ENCODE data around the gene PSMD5.

GRCh38 chr9:120852240-120853010 is 9.7 kb upstream of the PSMD5 start:
- TF ChIP-seq EP300 (IDR thresholded peaks at IDR 0.05; ENCODE audit: borderline replicate concordance in 1 of 2, control insufficient read depth in 1 of 2, low read depth in 2 of 2, low read length in 2 of 2) (no peak), RAD21 (IDR thresholded peaks at IDR 0.05; ENCODE audit: insufficient read depth, low read depth, low read length) (no peak), CHD4 (IDR thresholded peaks at IDR 0.05) (no peak), TAF1 (IDR thresholded peaks at IDR 0.05; ENCODE audit: borderline replicate concordance, low read depth, low read length) (no peak), ZNF207 (IDR thresholded peaks at IDR 0.05; ENCODE audit: borderline replicate concordance) (no peak), TCF12 (IDR thresholded peaks at IDR 0.05; ENCODE audit: low read depth, low read length) (no peak), RFX5 (IDR thresholded peaks at IDR 0.05; ENCODE audit: low read depth, low read length) (no peak), SIN3A (IDR thresholded peaks at IDR 0.05; ENCODE audit: low read depth, low read length) (no peak), EZH2 (IDR thresholded peaks at IDR 0.05; ENCODE audit: borderline replicate concordance, control insufficient read depth, low read depth, low read length) (no peak), REST (IDR thresholded peaks at IDR 0.05; ENCODE audit: low read depth, low read length) (no peak), NR2C1 (IDR thresholded peaks at IDR 0.05) (no peak)
- TF ChIP-seq, protein P1, sequence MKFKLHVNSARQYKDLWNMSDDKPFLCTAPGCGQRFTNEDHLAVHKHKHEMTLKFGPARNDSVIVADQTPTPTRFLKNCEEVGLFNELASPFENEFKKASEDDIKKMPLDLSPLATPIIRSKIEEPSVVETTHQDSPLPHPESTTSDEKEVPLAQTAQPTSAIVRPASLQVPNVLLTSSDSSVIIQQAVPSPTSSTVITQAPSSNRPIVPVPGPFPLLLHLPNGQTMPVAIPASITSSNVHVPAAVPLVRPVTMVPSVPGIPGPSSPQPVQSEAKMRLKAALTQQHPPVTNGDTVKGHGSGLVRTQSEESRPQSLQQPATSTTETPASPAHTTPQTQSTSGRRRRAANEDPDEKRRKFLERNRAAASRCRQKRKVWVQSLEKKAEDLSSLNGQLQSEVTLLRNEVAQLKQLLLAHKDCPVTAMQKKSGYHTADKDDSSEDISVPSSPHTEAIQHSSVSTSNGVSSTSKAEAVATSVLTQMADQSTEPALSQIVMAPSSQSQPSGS (IDR thresholded peaks at IDR 0.05; ENCODE audit: low read length), result no peak
- TF ChIP-seq, protein P2, sequence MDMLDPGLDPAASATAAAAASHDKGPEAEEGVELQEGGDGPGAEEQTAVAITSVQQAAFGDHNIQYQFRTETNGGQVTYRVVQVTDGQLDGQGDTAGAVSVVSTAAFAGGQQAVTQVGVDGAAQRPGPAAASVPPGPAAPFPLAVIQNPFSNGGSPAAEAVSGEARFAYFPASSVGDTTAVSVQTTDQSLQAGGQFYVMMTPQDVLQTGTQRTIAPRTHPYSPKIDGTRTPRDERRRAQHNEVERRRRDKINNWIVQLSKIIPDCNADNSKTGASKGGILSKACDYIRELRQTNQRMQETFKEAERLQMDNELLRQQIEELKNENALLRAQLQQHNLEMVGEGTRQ (IDR thresholded peaks at IDR 0.05; ENCODE audit: borderline replicate concordance, low read depth, low read length), result no peak

Measured in GM12878 (cell line).